Keratinocyte (primary cell): ENCODE measurements around the gene GATA2. TPM values are rescaled to one million over a fixed set of nuclear protein-coding genes. Genes with fewer than 3 reads are reported as not detected.

Experiments
- DNase-seq: peaks from one replicate; pipeline ENCODE4 v3.0.0-alpha.2; 2011; ENCODE audit warnings: low read depth, missing footprints, low spot score
- FAIRE-seq: peaks from 2 replicates; lab custom pipeline; 2011; peaks lifted over from hg19 to GRCh38; lab: Jason Lieb, UNC
- H2AFZ ChIP-seq: 2 replicates; pipeline ENCODE4 v1.6.0; 2012; ENCODE audit warnings: low read length, control low read depth, inconsistent platforms; ENCODE audit not compliant: control insufficient read depth
- H3K27ac ChIP-seq: 2 replicates; pipeline ENCODE4 v1.5.1; 2011; ENCODE audit warnings: low read length; ENCODE audit not compliant: control insufficient read depth, insufficient read depth
- H3K27me3 ChIP-seq: 3 replicates; pipeline ENCODE4 v1.6.0; 2011; ENCODE audit warnings: low read length; ENCODE audit not compliant: control insufficient read depth, insufficient read depth; ENCODE audit errors: extremely low read depth
- H3K36me3 ChIP-seq, 2 experiments: 2 replicates in 1 of 2; 3 replicates in 1 of 2; pipeline ENCODE4 v1.5.1; 2011; ENCODE audit warnings: low read length in 2 of 2, mild to moderate bottlenecking in 1 of 2; ENCODE audit not compliant: control insufficient read depth in 2 of 2, insufficient read depth in 2 of 2; ENCODE audit errors: extremely low read depth in 1 of 2
- H3K4me1 ChIP-seq: 3 replicates; pipeline ENCODE4 v1.5.1; 2011; ENCODE audit warnings: low read length; ENCODE audit not compliant: control insufficient read depth, insufficient read depth; ENCODE audit errors: extremely low read depth
- H3K4me2 ChIP-seq: 3 replicates; pipeline ENCODE4 v1.6.0; 2011; ENCODE audit warnings: low read depth, low read length; ENCODE audit not compliant: control insufficient read depth, insufficient read depth; ENCODE audit errors: extremely low read depth
- H3K4me3 ChIP-seq, 3 experiments: fragments of 200-600 bp in 1 of 3; sonication (generic) in 1 of 3; 2 replicates in 2 of 3; 3 replicates in 1 of 3; pipeline ENCODE4 v1.5.1; 2011 to 2016; ENCODE audit warnings: low read length in 3 of 3, mild to moderate bottlenecking in 3 of 3, control low read depth in 2 of 3, inconsistent platforms in 1 of 3, low read depth in 1 of 3, mixed read lengths in 1 of 3, mixed run types in 1 of 3, moderate library complexity in 1 of 3; ENCODE audit not compliant: control insufficient read depth in 2 of 3, insufficient read depth in 2 of 3; ENCODE audit errors: extremely low read depth in 1 of 3
- H3K79me2 ChIP-seq: 2 replicates; pipeline ENCODE4 v1.6.0; 2012; ENCODE audit warnings: low read length; ENCODE audit not compliant: control insufficient read depth, insufficient read depth
- H3K9ac ChIP-seq: 3 replicates; pipeline ENCODE4 v1.6.0; 2011; ENCODE audit warnings: low read length; ENCODE audit not compliant: control insufficient read depth, insufficient read depth; ENCODE audit errors: extremely low read depth
- H3K9me1 ChIP-seq: 3 replicates; pipeline ENCODE4 v1.6.0; 2011; ENCODE audit warnings: low read length; ENCODE audit not compliant: control insufficient read depth, insufficient read depth; ENCODE audit errors: extremely low read depth
- H3K9me3 ChIP-seq: 2 replicates; pipeline ENCODE4 v1.5.1; 2012; ENCODE audit warnings: low read depth, low read length; ENCODE audit not compliant: control insufficient read depth
- H4K20me1 ChIP-seq: 3 replicates; pipeline ENCODE4 v1.6.0; 2011; ENCODE audit warnings: low read length; ENCODE audit not compliant: control insufficient read depth, insufficient read depth; ENCODE audit errors: extremely low read depth
- EZH2 ChIP-seq: IDR thresholded peaks from one replicate; pipeline ENCODE4 v1.6.1; 2012; ENCODE audit warnings: inconsistent platforms, mild to moderate bottlenecking, low read length, moderate library complexity
- dilution Hi-C: fragments of 300-500 bp; cut with MboI; formaldehyde crosslinking; loops from one replicate; pipeline ENCODE4 v1.7.0; 2020; ENCODE audit warnings: low sequenced_read_pairs; ENCODE audit not compliant: extremely low pct_ligation_motif_present
- polyA plus RNA-seq, 5 experiments: library from polyadenylated mRNA; depleted of rRNA in 3 of 5; stranded (reverse) in 3 of 5; stranded (forward) in 1 of 5; unstranded in 1 of 5; fragments of >200 nt; gene quantifications; 1 replicate in 1 of 5; 2 replicates in 3 of 5; 3 replicates in 1 of 5; pipeline versions ENCODE4 v1.2.1 to v1.2.3, GENCODE V29; 2011 to 2012; ENCODE audit warnings: missing spikeins in 2 of 5, low read depth in 1 of 5, low replicate concordance in 1 of 5
- TF ChIP-seq, protein P1 (sequence below), 3 experiments: IDR thresholded peaks in 1 of 3; conservative IDR thresholded peaks in 1 of 3; optimal IDR thresholded peaks in 1 of 3; 2 replicates in 2 of 3; 3 replicates in 1 of 3; pipeline versions ENCODE3 to v1.5.1; 2011; ENCODE audit warnings: low read length in 3 of 3, mild to moderate bottlenecking in 3 of 3, moderate library complexity in 2 of 3, control low read depth in 1 of 3, inconsistent platforms in 1 of 3; ENCODE audit not compliant: insufficient read depth in 2 of 3; ENCODE audit errors: extremely low read depth in 1 of 3

Gene GATA2
- polyA plus RNA-seq, 1 donor (not counting 4 experiments of a cell fraction or from before 2014, with no cell fraction given) = not detected

DNA sequence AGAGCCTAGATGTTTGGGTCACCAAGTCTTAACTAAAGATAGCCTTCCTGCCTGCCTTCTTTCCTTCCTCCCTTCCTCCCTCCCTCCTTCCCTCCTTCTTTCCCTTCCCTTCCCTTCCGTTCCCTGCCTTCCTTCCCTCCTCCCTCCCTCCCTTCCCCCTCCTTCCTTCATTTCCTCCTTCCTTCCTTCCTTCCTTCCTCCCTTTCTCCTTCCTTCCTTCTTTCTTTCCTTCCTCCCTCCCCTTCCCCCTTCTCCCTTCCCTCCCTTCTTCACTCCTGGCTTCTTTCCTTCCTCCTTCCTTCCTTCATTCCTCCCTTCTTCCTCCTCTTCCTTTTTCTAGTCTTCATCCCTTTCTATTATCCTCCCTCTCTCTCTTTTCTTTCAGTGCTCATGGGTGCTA is 28.3 kb downstream of the GATA2 start:
- H3K27ac ChIP-seq = no peak overlapping the region
- no peak overlapping the region for H2AFZ ChIP-seq
- H3K4me1 ChIP-seq = no peaks in the 10 kb centered on the region
- no peaks in the 10 kb centered on the region for H3K9me3 ChIP-seq
- no peaks in the 10 kb centered on the region for H3K36me3 ChIP-seq
- dilution Hi-C loops = no loop called here
- FAIRE-seq (no peak), DNase-seq (no peak)
- H4K20me1 ChIP-seq = no peaks in the 10 kb centered on the region
- H3K4me3 ChIP-seq = no peak overlapping the region
- H3K4me2 ChIP-seq = no peak overlapping the region
- no peaks in the 10 kb centered on the region for H3K79me2 ChIP-seq
- no peaks in the 10 kb centered on the region for H3K9me1 ChIP-seq
- TF ChIP-seq EZH2 = no peak
- TF ChIP-seq, protein P1, sequence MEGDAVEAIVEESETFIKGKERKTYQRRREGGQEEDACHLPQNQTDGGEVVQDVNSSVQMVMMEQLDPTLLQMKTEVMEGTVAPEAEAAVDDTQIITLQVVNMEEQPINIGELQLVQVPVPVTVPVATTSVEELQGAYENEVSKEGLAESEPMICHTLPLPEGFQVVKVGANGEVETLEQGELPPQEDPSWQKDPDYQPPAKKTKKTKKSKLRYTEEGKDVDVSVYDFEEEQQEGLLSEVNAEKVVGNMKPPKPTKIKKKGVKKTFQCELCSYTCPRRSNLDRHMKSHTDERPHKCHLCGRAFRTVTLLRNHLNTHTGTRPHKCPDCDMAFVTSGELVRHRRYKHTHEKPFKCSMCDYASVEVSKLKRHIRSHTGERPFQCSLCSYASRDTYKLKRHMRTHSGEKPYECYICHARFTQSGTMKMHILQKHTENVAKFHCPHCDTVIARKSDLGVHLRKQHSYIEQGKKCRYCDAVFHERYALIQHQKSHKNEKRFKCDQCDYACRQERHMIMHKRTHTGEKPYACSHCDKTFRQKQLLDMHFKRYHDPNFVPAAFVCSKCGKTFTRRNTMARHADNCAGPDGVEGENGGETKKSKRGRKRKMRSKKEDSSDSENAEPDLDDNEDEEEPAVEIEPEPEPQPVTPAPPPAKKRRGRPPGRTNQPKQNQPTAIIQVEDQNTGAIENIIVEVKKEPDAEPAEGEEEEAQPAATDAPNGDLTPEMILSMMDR (optimal IDR thresholded peaks at IDR 0.05 in 1 of 3, IDR thresholded peaks at IDR 0.05 in 1 of 3, conservative IDR thresholded peaks at IDR 0.05 in 1 of 3; ENCODE audit: extremely low read depth in 1 of 3, insufficient read depth in 2 of 3, low read length in 3 of 3) = no peak
- H3K9ac ChIP-seq = no peak overlapping the region
- peaks cover 23% of the 10 kb centered on the region for H3K27me3 ChIP-seq

DNA sequence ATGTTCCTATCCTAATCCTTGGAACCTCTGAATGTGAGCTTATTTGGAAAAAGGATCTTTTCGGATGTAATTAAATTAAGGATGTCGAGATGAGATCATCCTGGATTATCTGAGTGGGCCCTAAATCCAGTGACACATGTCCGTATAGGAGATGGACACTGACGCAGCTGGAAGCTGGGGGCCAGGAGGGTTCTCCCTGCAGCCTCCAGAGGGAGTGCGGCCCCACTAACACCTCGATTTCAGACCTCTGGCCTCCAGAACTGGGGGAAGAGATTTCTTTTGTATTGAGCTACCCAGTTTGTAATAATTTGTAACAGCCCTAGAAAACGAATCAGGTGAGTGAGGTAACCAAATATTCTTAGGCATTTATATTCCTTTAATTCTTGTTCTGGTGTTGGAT is 28.8 kb downstream of the GATA2 start:
- H3K4me2 ChIP-seq = no peak overlapping the region
- peaks cover 22% of the 10 kb centered on the region for H3K27me3 ChIP-seq
- no peak overlapping the region for H2AFZ ChIP-seq
- H3K9me1 ChIP-seq = no peaks in the 10 kb centered on the region
- FAIRE-seq (no peak), DNase-seq (no peak)
- no peaks in the 10 kb centered on the region for H3K79me2 ChIP-seq
- H3K4me3 ChIP-seq = no peak overlapping the region
- H4K20me1 ChIP-seq = no peaks in the 10 kb centered on the region
- TF ChIP-seq EZH2 = no peak
- TF ChIP-seq, protein P1 (optimal IDR thresholded peaks at IDR 0.05 in 1 of 3, IDR thresholded peaks at IDR 0.05 in 1 of 3, conservative IDR thresholded peaks at IDR 0.05 in 1 of 3; ENCODE audit: extremely low read depth in 1 of 3, insufficient read depth in 2 of 3, low read length in 3 of 3) = no peak
- H3K27ac ChIP-seq = no peak overlapping the region
- no peak overlapping the region for H3K9ac ChIP-seq
- dilution Hi-C loops = no loop called here
- no peaks in the 10 kb centered on the region for H3K4me1 ChIP-seq
- no peaks in the 10 kb centered on the region for H3K36me3 ChIP-seq
- H3K9me3 ChIP-seq = no peaks in the 10 kb centered on the region
